ENCODE results near the gene C1orf167.

Gene C1orf167

GRCh38 chr1:11735854-11736745 lies 25.9 kb upstream of the C1orf167 start, which contains the start of gene AGTRAP:
Gene AGTRAP (plus strand): TSS chr1:11736136. CDS start chr1:11736209, 73 bp downstream.
- DNase-seq (ENCODE audit: low read depth in 2 of 2): peak; percentile 67 to 73

- no peak for DNase-seq (ENCODE audit: low read depth in 2 of 2)
These were observed 25.0 kb upstream of the C1orf167 start for GRCh38 chr1:11736746-11737639.

GRCh38 chr1:11738096-11738495 lies 23.9 kb upstream of the C1orf167 start:
- no peak for DNase-seq (ENCODE audit: low read depth in 2 of 2)

GRCh38 chr1:11738783-11739182 lies 23.2 kb upstream of the C1orf167 start:
- no peak for DNase-seq (ENCODE audit: low read depth in 2 of 2)

- DNase-seq (ENCODE audit: low read depth in 2 of 2): no peak
These were observed 21.5 kb upstream of the C1orf167 start for GRCh38 chr1:11740258-11741192.

GRCh38 chr1:11741482-11741881 lies 20.5 kb upstream of the C1orf167 start:
- DNase-seq (ENCODE audit: low read depth in 2 of 2): no peak

- no peak for DNase-seq (ENCODE audit: low read depth in 2 of 2)
These were observed 20.0 kb upstream of the C1orf167 start for GRCh38 chr1:11741919-11742558.

GRCh38 chr1:11744287-11744686 lies 17.7 kb upstream of the C1orf167 start:
- no peak for DNase-seq (ENCODE audit: low read depth in 2 of 2)

- no peak for DNase-seq (ENCODE audit: low read depth in 2 of 2)
These were observed 15.9 kb upstream of the C1orf167 start for GRCh38 chr1:11746092-11746491.

- no peak for DNase-seq (ENCODE audit: low read depth in 2 of 2)
These were observed 15.1 kb upstream of the C1orf167 start for GRCh38 chr1:11746795-11747487.

- no peak for DNase-seq (ENCODE audit: low read depth in 2 of 2)
These were observed 13.4 kb upstream of the C1orf167 start for GRCh38 chr1:11748294-11749202.

- DNase-seq (ENCODE audit: low read depth in 2 of 2): no peak
These were observed 12.7 kb upstream of the C1orf167 start for GRCh38 chr1:11749203-11749689.

GRCh38 chr1:11749996-11750395 lies 12.0 kb upstream of the C1orf167 start:
- DNase-seq (ENCODE audit: low read depth in 2 of 2): no peak

- DNase-seq (ENCODE audit: low read depth in 2 of 2): no peak
These were observed 10.9 kb upstream of the C1orf167 start for GRCh38 chr1:11751087-11751486.

GRCh38 chr1:11752359-11753088 lies 9.5 kb upstream of the C1orf167 start:
- DNase-seq (ENCODE audit: low read depth in 2 of 2): no peak

GRCh38 chr1:11753555-11754208 lies 8.3 kb upstream of the C1orf167 start:
- no peak for DNase-seq (ENCODE audit: low read depth in 2 of 2)

GRCh38 chr1:11757047-11757446 lies 4.9 kb upstream of the C1orf167 start:
- DNase-seq (ENCODE audit: low read depth in 2 of 2): no peak

GRCh38 chr1:11759791-11760190 lies 2.2 kb upstream of the C1orf167 start:
- DNase-seq (ENCODE audit: low read depth in 2 of 2): no peak
